Astrocyte (in vitro differentiated cells and primary cell): ENCODE measurements around the gene CASR.

Experiments used
- EZH2 ChIP-seq: IDR thresholded peaks from 2 replicates; pipeline ENCODE4 v1.6.1; 2012; ENCODE audit warnings: mild to moderate bottlenecking, low read length, inconsistent platforms; ENCODE audit not compliant: insufficient read depth
- TF ChIP-seq, protein P1 (sequence below): IDR thresholded peaks from 2 replicates; pipeline ENCODE4 v1.5.1; 2011; ENCODE audit warnings: low read depth, mild to moderate bottlenecking, inconsistent platforms, low read length, moderate library complexity; ENCODE audit not compliant: insufficient read depth

DNA sequence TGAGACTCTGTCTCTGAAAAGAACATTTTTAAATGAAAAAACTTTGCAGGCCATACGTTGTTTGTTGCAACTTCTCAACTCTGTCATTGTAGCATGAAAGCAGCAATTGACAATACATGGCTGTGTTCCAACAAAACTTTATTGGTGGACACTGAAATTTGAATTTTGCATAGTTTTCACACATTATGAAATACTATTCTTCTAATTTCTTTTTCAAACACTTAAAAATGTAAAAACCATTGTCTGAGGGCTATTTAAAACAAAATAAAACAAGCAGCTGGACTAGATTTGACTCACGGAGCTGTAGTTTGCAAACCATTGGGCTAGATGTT is 123.1 kb downstream of the CASR start:
- TF ChIP-seq, protein P1, sequence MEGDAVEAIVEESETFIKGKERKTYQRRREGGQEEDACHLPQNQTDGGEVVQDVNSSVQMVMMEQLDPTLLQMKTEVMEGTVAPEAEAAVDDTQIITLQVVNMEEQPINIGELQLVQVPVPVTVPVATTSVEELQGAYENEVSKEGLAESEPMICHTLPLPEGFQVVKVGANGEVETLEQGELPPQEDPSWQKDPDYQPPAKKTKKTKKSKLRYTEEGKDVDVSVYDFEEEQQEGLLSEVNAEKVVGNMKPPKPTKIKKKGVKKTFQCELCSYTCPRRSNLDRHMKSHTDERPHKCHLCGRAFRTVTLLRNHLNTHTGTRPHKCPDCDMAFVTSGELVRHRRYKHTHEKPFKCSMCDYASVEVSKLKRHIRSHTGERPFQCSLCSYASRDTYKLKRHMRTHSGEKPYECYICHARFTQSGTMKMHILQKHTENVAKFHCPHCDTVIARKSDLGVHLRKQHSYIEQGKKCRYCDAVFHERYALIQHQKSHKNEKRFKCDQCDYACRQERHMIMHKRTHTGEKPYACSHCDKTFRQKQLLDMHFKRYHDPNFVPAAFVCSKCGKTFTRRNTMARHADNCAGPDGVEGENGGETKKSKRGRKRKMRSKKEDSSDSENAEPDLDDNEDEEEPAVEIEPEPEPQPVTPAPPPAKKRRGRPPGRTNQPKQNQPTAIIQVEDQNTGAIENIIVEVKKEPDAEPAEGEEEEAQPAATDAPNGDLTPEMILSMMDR, result no peak
- TF ChIP-seq EZH2, result no peak
